NCI-H526 (cell line): ENCODE data around the gene KCNQ5.
"Not testable (repeated sequence)": the region's sequence is repeated elsewhere in the genome, so short reads cannot be mapped to it uniquely, and the experiment has no call there.

Experiments used
- DNase-seq, 2 experiments: peaks; one replicate each; lab custom pipeline; 2025; lab: John Stamatoyannopoulos, UW

Gene KCNQ5

GRCh38 chr6:72844614-72845013 is 222.8 kb downstream of the KCNQ5 start:
- DNase-seq, result no peak

- no peak for DNase-seq
Measured at GRCh38 chr6:72849346-72849745, 227.5 kb downstream of the KCNQ5 start.

GRCh38 chr6:72850040-72850439 is 228.2 kb downstream of the KCNQ5 start:
- DNase-seq, result no peak

GRCh38 chr6:72850469-72850868 is 228.6 kb downstream of the KCNQ5 start:
- no peak for DNase-seq

DNA sequence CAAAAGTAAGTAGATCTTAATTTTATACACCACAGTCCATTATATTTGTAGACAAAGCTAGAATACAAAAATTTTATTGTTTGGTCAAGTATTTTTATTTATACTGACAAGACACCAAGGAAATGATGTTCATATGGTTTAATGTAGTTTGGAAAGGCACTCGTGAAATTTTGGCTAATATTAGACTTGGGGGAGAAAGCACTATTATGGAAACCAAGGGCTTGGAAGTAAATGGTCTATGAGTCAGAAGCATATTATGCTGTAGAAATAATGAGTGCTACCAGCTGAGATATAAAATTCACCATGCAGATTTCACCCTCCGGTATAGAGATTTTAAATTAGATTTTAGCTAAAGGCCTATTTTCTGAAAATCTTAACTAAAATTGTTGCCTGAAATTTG is 233.6 kb downstream of the KCNQ5 start:
- no peak for DNase-seq

- DNase-seq, result peak in 1 of 2 experiments; percentile 5
Measured at GRCh38 chr6:72856801-72857200, 234.9 kb downstream of the KCNQ5 start.

DNA sequence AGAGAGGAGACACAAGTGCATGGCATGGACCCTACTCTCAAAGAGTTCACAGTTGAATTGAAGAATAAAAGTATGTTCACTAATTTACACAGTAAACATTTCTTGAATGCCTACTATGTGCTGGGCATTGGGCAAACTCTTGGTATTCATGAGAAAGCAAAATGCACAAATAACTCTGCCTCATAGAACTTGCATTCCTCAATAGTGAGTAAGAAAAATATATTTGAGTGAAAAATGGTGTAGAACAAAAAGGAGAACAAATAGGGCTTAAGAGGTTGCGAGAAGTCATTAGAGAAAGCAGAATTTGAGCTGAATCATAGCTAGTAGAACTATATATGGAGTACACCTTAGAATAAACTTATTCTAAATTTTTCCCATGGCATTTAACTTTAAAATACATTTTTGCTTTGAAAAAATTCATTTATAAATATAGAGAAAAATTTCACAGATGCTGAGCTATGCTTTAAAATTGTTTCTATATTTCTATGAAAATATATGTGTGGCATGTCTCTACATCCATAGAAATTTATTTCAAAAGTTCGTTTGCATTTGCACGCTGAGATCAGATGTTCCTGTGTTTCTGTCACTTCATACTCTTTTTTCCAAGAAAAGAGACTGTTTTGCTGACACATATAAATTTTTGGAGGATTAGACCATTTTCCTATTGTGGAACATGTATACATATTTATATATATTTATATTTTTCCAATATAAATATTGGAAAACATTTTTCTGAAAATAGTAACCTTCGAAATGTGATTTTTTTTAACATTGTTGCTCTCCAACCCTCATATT is 236.1 kb downstream of the KCNQ5 start:
- DNase-seq, result no peak

GRCh38 chr6:72861059-72861458 is 239.2 kb downstream of the KCNQ5 start:
- no peak for DNase-seq

- no peak for DNase-seq
Measured at GRCh38 chr6:72861935-72862432, 240.1 kb downstream of the KCNQ5 start.

DNA sequence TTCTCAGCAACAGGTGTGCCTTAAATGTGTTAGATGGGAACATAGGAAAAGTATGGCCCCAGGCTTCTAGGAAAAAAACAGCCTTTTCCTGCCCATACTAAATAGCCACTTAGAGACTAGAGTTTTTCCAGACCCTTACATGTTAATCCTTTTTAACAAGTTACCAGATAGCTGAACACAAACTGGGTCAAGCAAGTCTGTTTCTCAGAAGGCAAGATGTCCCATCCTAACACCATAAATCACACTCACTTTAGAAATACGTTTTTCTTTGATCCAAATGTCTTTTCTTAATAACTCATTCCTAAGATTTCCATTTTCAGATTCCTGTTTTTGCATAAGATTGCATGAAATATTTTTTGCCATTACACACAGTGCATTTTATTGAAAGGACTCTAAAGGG is 241.3 kb downstream of the KCNQ5 start:
- DNase-seq, result no peak

GRCh38 chr6:72864236-72864635 is 242.4 kb downstream of the KCNQ5 start:
- DNase-seq, result no peak

- DNase-seq, result no peak
Measured at GRCh38 chr6:72864799-72865198, 242.9 kb downstream of the KCNQ5 start.

- no peak for DNase-seq
Measured at GRCh38 chr6:72865467-72865866, 243.6 kb downstream of the KCNQ5 start.

- DNase-seq, result no peak
Measured at GRCh38 chr6:72869621-72870020, 247.8 kb downstream of the KCNQ5 start.

DNA sequence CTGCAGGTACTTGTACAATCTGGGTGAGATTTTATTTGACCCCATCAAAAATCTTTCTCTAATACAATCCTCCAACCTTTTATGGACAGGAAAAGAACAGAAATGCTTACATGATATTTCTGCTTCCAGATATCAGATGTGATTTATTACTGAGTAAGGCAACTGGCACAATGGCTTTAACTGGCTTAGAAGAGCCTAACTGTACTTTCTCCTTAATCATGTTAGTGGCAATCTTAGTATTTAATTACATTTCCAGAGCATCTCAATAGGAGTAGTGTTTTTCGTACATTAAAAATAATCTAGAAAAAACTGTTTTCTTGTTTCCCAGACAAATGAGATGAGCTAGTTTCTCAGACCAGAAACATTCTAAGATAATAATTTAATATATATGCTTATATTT is 251.6 kb downstream of the KCNQ5 start:
- DNase-seq, result no peak

GRCh38 chr6:72876256-72876655 is 254.4 kb downstream of the KCNQ5 start:
- no peak for DNase-seq

- DNase-seq, result no peak
Measured at GRCh38 chr6:72886170-72886569, 264.3 kb downstream of the KCNQ5 start.

DNA sequence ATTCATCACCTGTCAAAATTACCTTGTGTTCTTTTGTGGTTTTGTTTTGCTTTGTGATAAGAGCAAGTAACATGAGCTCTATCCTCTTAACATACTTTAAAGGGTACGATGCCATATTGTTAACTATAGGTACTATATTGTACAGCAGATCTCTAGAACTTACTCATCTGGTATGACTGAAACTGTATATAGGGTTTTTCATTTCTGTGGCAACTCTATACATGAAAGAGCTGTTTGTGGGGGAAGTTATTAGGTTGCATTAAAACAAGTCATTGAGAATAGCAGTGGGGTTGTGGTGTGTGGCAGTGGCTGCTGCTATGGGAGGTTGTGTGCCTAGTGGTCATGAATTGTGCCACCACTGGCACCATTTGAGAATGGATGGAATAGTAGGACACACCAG is 268.4 kb downstream of the KCNQ5 start:
- no peak for DNase-seq

DNA sequence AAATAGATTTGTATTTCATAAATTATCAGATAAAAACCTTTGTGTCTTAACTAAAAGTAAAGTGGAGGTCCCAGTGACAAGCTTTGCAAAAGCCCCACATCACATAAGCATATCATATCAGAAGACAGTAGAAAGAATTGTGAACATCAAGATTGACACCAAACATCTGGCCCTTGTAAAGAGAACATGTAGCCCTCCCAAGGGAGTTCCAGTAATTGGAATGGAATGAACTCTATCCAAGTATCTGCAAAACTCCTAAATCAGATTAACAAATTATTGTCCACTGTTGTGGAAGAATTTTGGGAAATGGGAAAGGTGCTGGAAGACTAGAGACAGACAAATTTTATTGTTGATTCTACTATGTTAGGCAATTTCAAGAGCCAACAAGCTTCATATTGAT is 268.8 kb downstream of the KCNQ5 start:
- no peak for DNase-seq

DNA sequence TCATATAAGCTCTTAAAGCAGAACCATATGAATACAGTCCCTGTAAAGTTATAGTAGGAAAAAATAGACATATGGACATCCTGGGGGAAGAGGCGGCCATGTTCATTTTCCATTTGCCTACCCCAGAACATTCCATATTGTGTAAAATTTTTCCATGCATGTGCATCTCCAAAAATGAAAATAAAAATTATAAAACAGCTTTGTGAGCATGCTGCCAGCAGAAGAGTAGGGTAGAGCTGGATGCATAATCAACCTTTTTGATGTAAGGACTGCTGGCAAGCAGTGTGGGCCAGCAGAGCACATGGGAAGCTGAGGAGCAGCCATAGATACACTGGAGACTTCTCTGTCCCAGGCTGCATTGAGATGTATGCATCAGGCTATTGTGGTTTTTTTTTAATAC is 271.0 kb downstream of the KCNQ5 start:
- no peak for DNase-seq

DNA sequence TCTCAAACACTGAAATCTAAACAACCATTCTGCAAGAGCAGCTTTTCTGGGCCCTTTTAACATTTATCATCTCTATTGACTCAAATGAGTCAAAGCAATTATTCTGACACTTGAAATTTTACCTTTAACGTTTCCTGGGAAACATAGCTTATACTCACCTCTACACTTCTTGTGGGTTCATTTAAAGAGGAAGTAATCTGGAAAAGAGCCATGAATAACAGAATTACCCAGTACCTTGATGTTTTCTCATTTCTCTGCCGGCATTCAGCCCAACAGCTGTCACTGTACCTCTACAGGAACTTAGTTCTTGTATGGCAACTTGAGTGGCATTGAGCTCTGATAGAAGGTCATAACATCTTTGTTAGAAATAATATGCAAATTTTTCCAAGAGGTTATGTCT is 272.2 kb downstream of the KCNQ5 start:
- no peak for DNase-seq

- DNase-seq, result not testable (repeated sequence)
Measured at GRCh38 chr6:72898313-72898712, 276.4 kb downstream of the KCNQ5 start.

DNA sequence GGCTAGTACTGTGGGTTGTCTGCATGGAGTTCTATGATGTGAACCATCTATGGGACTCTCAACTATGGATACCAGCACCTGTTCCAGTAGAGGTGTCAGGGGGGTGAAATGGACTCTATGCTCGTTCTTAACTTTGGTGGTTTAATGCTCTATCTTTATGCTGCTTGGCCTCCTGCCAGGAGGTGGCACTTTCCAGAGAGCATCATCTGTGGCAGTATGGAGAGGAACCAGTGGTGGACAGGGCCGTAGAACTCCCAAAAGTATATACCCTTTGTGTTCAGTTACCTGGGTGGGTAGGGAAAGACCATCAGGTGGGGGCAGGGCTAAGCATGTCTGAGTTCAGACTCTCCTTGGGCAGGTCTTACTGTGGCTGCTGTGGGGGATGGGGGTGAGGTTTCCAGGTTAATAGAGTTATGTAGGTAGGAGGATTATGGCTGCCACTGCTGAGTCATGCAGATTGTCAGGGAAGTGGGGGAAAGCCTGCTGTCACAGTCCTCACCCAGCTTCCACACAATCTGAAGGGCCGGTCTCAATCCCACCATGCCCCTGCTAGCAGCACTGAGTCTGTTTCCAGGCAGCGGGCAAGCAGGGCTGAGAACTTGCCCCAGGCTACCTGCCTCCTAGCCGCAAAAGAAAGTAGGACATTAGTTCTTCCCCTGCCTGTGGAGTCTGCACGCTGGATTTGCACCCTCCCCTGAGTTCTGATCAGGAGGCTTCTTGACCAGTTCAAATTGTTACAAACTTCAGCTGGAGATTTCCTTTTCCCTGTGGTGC is 284.0 kb downstream of the KCNQ5 start:
- DNase-seq, result no peak
